Measurements from ENCODE around the gene IQUB.

DNA sequence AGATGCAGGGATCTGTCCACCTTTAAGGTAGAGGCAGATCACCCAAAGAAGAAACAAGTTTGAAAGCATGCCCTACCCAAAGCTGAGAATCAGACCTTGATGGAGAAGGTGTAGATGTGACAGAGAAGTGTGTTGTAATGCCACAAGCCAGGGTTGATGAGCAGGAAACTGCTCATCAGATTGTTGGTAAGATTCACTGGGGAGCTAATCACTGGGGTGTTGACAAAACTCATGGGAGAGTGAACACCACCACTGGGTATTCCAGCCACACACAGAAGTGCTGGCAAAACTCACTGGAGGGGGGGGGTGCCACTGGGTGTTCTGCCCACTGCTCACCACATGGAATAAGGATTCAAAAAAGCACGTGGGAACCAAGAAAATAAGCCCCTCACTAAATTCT is 95.2 kb downstream of the IQUB start:
- TF ChIP-seq, protein P1, sequence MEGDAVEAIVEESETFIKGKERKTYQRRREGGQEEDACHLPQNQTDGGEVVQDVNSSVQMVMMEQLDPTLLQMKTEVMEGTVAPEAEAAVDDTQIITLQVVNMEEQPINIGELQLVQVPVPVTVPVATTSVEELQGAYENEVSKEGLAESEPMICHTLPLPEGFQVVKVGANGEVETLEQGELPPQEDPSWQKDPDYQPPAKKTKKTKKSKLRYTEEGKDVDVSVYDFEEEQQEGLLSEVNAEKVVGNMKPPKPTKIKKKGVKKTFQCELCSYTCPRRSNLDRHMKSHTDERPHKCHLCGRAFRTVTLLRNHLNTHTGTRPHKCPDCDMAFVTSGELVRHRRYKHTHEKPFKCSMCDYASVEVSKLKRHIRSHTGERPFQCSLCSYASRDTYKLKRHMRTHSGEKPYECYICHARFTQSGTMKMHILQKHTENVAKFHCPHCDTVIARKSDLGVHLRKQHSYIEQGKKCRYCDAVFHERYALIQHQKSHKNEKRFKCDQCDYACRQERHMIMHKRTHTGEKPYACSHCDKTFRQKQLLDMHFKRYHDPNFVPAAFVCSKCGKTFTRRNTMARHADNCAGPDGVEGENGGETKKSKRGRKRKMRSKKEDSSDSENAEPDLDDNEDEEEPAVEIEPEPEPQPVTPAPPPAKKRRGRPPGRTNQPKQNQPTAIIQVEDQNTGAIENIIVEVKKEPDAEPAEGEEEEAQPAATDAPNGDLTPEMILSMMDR (conservative IDR thresholded peaks at IDR 0.05; ENCODE audit: low read length): no peak
- TF ChIP-seq EZH2phosphoT487 (IDR thresholded peaks at IDR 0.05; ENCODE audit: borderline replicate concordance): no peak
